Measurements from ENCODE around the gene NEURL1.

Gene NEURL1

DNA sequence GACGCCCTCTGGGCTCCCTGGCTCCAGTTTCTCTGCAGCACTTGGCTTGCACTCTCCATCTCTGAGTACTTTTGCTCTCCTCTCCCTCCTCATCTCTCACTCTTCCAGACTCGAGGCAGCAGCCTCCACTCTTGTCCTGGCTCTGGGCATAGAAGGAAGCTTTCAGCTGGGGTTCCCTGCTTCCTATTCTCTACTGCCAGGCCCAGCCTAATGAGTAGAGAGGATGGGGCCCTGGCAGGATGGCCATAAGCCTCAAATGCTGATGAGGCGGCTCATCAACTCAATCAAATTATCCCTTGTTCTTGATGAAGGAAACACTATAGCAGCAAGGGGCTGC is 55.8 kb downstream of the NEURL1 start:
- DNase-seq (ENCODE audit: low read depth in 1 of 2, low spot score in 1 of 2), result no peak
- in situ Hi-C loops (cut with HindIII; ENCODE audit: low pct_unique_long_range_greater_than_20kb, low sequenced_read_pairs), result no loop called here
- TF ChIP-seq JUND (IDR thresholded peaks at IDR 0.05; ENCODE audit: low read depth), result no peak

DNA sequence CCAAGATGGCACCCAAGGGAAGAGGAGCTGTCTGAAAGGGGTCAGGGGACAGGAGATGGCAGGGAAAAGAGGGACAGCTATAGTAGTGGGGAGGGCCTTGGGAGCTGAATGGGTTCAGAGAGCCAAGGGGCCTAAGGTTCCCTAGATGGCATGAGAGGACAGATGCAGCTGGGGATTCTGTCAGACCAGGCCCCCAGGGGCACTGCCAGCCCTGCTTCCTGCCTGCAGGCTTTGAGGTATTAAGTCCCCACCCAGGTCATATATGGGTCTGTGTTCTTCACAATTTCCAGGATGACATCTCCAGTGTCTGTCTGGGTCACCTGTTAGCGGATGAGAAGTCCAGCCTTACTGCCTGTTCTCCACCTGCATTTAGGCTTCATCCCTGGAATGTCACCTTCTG is 56.7 kb downstream of the NEURL1 start:
- in situ Hi-C loops (cut with HindIII; ENCODE audit: low pct_unique_long_range_greater_than_20kb, low sequenced_read_pairs), result no loop called here
- TF ChIP-seq JUND (IDR thresholded peaks at IDR 0.05; ENCODE audit: low read depth), result no peak
- DNase-seq (ENCODE audit: low read depth in 1 of 2, low spot score in 1 of 2), result no peak

DNA sequence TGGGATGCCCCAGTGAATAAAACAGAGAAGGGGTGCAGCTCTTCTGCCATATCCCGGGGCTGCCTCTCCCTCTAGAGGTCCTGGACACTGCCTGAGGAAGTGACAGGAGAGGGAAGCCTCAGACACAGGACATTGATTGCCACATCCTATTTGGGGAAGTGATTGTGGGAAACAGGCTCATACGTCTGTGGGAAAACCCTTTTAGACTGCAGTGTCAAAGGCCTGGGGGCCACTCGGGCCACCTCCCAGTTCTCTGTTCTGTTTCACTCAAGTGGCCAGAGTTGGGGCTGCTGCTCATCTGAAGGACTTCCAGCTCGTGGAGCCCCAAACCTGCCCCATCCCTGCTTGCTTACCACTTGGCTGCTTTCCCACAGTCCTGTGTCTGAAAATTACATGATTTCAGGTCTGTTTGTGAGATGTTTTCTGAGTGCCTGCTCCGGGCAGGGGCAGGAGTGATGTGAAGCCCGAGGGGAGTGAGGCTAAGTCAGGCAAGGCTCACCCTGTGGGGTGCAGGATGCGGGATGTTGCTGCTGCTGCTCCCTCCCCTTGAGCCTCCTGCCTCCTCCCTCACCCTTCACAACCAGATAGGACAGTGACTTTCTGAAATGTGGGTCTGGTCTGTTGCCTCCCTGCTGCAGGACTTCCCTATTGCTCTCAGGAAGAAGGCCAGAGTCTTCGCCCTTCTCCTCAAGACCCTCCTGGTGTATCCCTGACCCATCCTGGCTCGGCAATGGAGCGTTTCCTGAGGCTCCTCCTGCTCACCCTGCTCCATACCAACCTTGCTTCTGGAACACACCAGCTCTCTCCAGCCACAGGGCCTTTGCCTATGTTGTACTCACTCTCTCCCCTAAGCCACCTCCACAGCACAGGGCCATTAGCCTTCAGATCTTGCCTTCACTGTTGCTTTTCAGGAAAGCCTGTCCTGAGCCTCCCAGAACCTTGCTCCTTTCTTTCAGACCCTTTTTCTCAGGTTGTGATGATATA is 58.4 kb downstream of the NEURL1 start:
- in situ Hi-C loops (cut with HindIII; ENCODE audit: low pct_unique_long_range_greater_than_20kb, low sequenced_read_pairs), result no loop called here
- TF ChIP-seq JUND (IDR thresholded peaks at IDR 0.05; ENCODE audit: low read depth), result no peak
- DNase-seq (ENCODE audit: low read depth in 1 of 2, low spot score in 1 of 2), result no peak

DNA sequence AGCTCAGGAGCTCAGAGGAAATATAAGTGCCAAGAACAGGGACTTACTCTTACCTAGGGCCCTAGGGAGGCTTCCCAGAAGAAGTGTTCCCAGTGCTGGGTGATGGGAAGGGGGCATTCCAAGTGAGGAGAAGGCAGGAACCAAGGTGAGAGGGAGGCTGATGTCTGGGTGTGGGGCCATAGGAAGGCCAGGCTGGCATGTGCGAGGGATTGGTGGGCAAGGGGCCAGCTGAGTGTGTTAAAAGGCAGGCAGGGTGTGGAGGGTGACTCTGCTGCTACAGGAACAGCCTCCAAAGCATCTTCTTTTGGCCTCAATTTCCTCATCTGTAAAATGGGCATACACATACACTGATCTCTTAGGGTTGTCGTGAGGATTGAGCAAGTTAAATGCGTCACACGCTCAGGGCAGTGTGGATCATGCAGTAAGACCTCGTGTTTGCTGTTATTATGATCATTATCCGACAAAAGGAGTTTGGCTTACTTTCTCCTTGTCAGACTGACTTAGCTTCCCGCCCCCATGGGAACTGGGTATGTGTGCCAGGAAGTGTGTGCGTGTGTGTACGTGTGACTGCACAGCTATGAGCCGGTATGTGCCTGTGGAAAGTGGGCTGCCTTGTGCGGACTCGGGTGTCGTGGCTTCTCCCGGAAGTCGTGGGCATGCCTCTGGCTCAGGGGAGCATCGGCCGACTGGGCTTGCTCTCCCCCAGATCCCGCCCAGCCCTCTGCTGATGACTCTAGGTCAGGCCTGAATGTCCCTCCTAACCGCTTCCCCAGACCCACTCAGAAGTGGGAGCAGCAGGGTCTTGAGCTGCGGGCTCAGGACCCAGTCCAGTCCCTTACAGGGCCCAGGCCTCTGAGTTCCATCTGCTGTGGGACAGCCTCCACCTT is 59.6 kb downstream of the NEURL1 start:
- no peak for TF ChIP-seq JUND (IDR thresholded peaks at IDR 0.05; ENCODE audit: low read depth)
- in situ Hi-C loops (cut with HindIII; ENCODE audit: low pct_unique_long_range_greater_than_20kb, low sequenced_read_pairs), result no loop called here
- no peak for DNase-seq (ENCODE audit: low read depth in 1 of 2, low spot score in 1 of 2)

DNA sequence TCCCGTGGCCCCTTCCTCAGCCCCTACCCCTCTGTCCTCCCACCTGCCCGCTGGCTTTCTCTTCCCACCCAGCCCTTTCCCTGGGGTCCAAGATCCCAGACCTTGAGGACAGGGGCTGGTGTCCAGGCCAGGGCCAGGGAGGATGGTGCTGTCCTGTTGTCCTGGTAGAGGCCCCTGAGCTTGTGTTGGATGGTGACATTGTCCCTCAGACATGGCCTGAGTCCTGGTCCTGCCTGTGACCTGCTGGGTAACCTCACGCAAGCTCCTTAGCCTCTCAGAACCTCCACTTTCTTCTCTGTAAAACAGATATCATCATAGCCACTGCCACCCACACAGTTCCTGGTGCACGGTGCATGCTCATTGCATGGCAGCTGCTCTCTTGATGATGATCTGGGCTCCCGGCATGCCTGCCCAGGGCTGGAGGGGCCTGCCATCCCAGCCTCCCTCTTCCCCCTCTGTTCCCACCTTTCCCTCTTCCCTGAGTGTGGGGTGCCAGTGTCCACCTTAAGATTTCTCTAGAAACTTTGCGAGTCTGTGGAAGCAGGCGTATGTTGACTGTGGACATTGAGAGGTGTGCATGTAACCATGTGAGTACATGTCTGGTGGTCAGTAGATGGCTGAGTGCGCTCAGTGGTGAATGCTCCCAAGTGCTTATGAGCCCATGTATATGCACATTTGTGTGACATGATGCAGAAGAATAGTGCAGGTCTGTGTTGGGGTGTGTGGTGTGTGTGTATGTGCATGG is 60.4 kb downstream of the NEURL1 start:
- in situ Hi-C loops (cut with HindIII; ENCODE audit: low pct_unique_long_range_greater_than_20kb, low sequenced_read_pairs), result no loop called here
- TF ChIP-seq JUND (IDR thresholded peaks at IDR 0.05; ENCODE audit: low read depth), result no peak
- DNase-seq (ENCODE audit: low read depth in 1 of 2, low spot score in 1 of 2), result no peak

DNA sequence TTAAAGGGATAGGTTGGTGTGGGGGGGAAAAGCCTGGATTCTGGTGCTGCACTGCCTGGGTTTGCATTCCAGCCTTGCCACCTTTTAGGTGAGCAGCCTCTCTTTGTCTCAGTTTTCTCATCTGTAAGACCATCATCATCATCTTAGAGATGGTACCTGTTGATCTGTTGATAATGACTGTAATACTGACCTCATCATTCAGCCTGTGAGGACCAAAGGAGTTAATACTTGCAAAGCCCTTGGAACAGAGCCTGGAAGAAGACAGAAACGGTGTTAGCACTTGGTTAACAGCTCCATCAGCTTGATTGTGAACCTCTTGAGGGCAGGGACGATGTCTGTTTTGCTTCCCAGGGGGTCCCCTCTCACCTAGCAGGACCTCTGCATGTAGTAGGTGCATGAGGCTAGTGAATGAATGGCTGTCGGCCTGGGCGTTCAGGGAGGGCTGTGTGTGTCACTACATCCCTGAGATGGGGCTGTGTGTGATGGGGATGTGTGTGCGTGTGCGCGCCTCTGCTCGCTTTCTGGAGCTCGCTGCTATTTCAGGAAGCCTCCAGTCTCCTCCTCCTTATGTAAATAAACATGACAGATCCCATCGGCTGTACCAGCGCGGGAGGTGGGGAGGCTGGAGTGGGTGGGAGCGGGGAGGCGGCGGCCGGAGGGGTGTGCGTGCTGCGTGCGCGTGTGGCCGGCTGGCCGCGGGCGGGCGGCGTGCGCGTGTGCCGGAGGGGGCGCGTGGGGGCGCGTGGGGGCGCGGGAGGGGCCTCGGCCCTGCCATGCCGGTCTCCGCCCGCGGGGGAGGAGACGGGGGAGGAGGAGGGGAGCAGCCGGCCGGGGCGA is 61.2 kb downstream of the NEURL1 start:
- no peak for TF ChIP-seq JUND (IDR thresholded peaks at IDR 0.05; ENCODE audit: low read depth)
- in situ Hi-C loops (cut with HindIII; ENCODE audit: low pct_unique_long_range_greater_than_20kb, low sequenced_read_pairs), result no loop called here
- DNase-seq (ENCODE audit: low read depth in 1 of 2, low spot score in 1 of 2), result peak; percentile 63 to 67

DNA sequence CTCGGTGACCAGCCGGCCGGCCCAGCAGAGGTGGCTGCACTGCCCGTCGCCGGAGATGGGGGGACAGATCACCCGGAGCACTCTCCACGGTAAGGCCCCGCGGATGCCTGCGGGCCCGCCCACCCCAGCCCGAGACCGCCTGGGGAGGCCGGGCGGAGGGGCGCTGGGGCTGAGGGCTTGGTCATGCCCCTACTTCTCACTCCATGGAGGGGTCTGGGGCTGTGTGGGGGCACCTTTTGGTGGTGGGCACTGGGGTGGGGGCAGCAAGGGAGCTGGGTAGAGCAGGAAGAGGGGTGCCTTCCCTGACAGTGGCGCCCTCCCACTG is 61.8 kb downstream of the NEURL1 start:
- no peak for TF ChIP-seq JUND (IDR thresholded peaks at IDR 0.05; ENCODE audit: low read depth)
- in situ Hi-C loops (cut with HindIII; ENCODE audit: low pct_unique_long_range_greater_than_20kb, low sequenced_read_pairs), result no loop called here
- DNase-seq (ENCODE audit: low read depth in 1 of 2, low spot score in 1 of 2), result no peak

DNA sequence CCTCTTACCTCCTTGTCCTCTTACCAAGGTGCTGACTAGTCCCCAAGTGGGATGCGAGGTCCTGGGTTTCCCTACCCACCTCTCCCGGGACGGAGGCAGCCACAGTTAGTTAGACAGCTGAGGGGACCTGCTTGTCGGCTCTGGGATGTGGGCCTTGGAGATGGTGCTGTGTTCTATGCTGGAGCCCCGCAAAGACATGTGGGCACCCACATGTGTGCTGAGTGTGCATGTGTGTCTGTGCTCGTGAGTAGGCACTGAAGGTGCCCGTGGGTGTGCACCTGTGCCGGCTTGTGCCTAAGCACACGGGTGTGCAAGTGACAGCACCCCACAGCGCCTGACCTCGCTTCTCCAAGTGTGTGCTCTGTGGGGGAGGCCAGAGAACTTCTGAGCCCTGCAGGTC is 62.2 kb downstream of the NEURL1 start:
- no peak for DNase-seq (ENCODE audit: low read depth in 1 of 2, low spot score in 1 of 2)
- in situ Hi-C loops (cut with HindIII; ENCODE audit: low pct_unique_long_range_greater_than_20kb, low sequenced_read_pairs), result no loop called here

DNA sequence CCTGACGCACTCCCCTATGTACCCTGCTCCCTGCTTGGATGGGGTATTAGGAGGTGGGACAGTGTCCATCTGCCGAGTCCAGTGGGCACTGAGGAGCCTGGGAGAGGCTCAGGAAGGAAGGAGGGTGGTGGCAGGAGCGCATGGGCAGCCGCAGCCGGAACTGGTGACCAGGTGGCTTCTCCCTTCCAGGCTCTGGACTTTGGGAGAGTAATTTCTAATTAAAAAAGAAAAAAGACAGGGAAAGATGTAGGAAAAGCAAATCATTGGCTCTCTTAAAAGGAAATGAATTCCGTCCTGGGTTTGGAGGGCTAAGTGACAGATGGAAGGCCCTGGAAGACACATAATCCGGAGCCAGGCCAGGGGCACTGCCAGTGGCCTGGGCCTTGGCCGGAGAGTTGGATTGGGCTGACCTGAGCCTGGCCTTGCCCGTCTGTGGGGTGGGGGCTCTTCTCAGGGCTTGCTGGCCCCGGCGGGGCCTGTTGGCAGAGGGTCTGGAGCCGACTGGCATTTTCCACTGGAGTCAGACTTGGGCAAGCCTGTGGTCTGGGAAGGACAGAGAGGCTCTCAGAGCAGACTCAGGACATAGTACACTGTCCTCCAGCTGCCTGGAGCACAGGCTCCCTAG is 63.0 kb downstream of the NEURL1 start:
- DNase-seq (ENCODE audit: low read depth in 1 of 2, low spot score in 1 of 2), result no peak
- no peak for TF ChIP-seq JUND (IDR thresholded peaks at IDR 0.05; ENCODE audit: low read depth)
- in situ Hi-C loops (cut with HindIII; ENCODE audit: low pct_unique_long_range_greater_than_20kb, low sequenced_read_pairs), result no loop called here

More for the DNA sequence above, 62.2 kb downstream of the NEURL1 start:
- TF ChIP-seq JUND (IDR thresholded peaks at IDR 0.05; ENCODE audit: low read depth), result no peak

DNA sequence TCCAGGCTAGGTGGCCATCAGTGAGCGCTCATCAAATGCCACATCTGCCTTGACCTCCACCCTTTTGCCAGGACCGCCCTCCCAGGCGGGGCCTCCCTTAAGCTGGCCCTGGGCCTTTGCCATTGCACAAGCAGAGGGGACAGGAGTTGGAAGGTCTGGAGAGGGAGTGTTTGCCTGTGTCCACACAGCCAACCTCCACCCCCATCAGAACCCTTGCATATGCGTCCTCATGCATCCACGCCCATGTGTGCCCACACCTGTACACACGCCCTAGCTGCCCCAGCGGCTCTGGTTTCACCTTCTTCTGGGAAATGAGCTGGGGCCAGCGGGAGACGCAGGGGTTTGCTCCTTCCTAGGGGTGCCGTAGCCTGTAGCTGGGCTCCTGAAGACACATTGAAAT is 64.0 kb downstream of the NEURL1 start:
- in situ Hi-C loops (cut with HindIII; ENCODE audit: low pct_unique_long_range_greater_than_20kb, low sequenced_read_pairs), result no loop called here
- no peak for TF ChIP-seq JUND (IDR thresholded peaks at IDR 0.05; ENCODE audit: low read depth)
- no peak for DNase-seq (ENCODE audit: low read depth in 1 of 2, low spot score in 1 of 2)

DNA sequence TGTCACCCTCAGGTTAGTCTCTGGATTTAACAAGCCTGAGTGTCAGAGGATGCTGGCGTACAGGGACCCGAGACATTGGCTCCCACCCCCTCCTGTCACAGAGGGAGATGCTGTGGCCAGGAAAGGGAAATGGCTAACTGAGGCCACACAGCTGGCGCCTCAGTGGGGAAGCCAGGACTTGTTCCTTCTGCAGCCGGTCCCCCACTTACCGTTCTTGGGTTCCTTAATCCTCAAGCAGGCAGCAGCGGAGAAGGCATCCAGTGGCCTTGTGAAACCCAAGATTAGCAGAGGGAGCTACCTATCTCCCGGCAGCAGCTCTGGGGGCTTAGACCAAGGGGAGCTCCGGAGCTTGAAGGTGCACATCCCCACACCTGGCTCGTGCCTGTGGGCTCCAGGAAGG is 65.4 kb downstream of the NEURL1 start:
- DNase-seq (ENCODE audit: low read depth in 1 of 2, low spot score in 1 of 2), result no peak
- no peak for TF ChIP-seq JUND (IDR thresholded peaks at IDR 0.05; ENCODE audit: low read depth)
- in situ Hi-C loops (cut with HindIII; ENCODE audit: low pct_unique_long_range_greater_than_20kb, low sequenced_read_pairs), result no loop called here
